Measurements from ENCODE around the gene TNNT2. TPM values are rescaled to one million over a fixed set of nuclear protein-coding genes. Genes with fewer than 3 reads are reported as not detected.

The TNNT2 gene
- total RNA-seq, 1 donor from 2014 or later = 3.9 TPM

- ATAC-seq = no peak
These were observed 21.2 kb downstream of the TNNT2 start for GRCh38 chr1:201356236-201356635.

DNA sequence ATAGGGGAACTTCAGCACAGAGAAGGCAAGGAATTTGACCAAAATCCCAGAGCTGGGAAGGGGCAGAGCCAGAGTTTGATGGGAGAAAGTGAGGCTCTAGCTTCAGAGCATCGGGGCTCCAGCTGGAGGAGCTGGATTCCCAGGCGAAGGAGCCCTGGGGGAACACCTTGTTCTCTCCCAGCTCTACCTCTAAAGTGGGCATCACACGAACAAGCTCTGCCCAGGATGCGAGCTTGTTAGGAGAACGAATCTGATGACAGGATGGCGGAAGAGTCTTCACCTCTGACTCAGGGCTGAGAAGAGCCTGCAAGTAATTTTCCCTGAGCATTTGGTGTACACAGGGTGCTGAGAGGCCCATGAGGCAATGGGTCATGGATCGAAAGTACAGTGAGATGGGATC lies 22.0 kb downstream of the TNNT2 start:
- ATAC-seq = no peak

GRCh38 chr1:201354901-201355295 lies 22.6 kb downstream of the TNNT2 start:
- ATAC-seq = peak; percentile 54

DNA sequence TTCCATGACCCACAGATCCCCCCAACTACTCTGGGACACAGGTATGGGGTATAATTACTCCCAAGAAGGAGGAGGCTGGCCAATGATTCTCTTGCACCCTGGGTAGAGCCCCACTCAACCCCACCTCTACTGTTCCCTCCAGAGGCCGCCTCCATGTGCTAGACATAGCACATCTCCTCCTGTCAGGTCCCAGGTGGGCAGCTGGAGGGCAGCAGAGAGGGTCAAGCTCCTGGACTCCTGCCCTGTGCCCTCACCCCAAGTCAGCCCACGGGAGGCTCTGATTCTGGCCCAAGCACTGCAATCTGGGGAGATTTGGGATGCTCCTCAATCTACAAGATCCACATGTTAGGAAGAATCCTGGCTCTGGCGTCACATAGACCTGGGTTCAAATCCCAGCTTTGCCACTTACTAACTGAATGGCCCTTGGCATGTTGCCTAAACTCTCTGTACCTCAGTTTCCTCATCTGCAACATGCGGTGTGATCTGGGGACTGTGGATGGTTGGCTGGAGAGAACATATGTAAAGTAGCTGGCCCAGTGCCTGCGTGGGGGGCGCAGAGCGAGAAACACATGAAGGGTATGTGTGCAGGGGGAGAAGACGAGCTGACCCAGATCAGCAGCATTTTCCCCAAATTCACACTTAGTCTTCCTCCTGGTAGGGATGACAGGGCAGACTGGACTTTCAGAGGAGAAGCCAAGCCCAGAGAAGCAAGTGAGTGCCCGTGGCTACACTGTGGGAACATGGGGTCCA lies 23.2 kb downstream of the TNNT2 start:
- no peak for ATAC-seq

DNA sequence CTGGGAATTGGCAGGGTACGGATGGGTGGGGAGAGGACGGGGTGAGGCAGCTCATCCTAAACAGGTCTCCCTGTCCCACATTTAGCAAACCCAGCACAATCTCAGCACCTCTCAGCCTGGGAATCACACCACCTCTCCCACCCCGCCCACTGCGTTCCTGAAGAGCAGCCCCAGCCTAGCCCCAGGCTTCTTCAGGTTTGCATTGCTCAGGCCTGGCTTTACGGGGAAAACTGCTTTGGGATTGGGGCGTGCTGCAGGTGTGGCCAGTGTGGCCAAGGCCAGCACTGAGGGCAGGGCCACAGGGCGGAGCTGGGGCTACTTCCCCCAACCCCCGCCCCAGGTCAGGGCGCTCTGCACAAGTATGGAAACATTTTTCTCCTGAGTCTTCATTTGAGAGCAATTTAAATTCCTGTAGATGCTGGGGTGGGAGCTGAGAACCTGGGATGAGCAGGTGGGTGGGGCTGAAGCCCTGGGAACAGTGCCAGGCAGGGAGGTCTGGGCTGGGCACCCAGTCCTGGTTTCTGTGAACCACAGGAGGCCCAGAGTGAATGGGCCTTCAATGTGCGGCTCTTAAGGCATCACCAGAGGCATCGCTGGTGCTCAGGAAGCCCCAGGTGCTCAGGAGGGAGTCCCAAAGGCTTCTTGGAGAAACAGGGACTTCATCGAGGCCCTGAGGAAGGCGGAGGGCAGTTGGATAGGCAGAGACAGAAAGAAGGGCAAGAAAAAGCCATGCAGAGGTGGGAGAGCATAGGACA lies 24.1 kb downstream of the TNNT2 start:
- peak; percentile 89 for ATAC-seq

GRCh38 chr1:201351617-201352016 lies 25.9 kb downstream of the TNNT2 start:
- ATAC-seq = no peak

- no peak for ATAC-seq
These were observed 26.6 kb downstream of the TNNT2 start for GRCh38 chr1:201350884-201351283.

- ATAC-seq = no peak
These were observed 27.1 kb downstream of the TNNT2 start for GRCh38 chr1:201350361-201350725.

GRCh38 chr1:201349092-201349491 lies 28.4 kb downstream of the TNNT2 start:
- ATAC-seq = no peak

- no peak for ATAC-seq
These were observed 29.3 kb downstream of the TNNT2 start for GRCh38 chr1:201348211-201348566.

GRCh38 chr1:201347498-201348210 lies 29.8 kb downstream of the TNNT2 start:
- ATAC-seq = no peak

- ATAC-seq = no peak
These were observed 30.5 kb downstream of the TNNT2 start for GRCh38 chr1:201346987-201347386.

DNA sequence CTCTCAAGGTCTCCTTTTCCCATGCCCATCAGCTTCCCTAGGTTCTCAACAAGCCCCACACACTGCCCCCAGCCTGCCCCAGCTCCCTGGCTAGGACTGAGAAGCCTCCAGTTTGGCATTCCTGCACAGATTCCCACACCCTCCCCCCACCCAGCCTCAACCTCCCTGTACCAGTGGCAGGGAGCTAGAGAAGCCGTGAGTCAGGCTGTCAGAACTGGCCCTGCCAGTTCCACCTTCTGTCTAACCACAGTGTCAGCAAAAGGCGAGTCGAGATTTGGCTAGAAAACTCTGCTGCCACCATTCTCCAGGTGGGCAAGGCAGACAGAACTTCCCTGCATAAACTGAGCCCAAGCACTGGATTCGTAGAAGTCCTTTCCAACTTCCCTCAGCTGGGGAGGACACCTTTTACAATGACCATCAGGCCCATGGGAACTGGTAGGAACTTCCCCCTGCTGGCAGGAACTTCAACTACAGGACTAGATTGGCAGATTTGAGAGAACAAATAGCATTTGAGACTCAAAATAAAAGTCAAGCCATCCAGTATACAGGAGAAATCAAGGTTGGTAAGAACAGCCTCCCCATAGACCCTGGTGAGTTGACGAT lies 31.0 kb downstream of the TNNT2 start:
- peak; percentile 74 for ATAC-seq

- no peak for ATAC-seq
These were observed 32.5 kb downstream of the TNNT2 start for GRCh38 chr1:201345081-201345355.

DNA sequence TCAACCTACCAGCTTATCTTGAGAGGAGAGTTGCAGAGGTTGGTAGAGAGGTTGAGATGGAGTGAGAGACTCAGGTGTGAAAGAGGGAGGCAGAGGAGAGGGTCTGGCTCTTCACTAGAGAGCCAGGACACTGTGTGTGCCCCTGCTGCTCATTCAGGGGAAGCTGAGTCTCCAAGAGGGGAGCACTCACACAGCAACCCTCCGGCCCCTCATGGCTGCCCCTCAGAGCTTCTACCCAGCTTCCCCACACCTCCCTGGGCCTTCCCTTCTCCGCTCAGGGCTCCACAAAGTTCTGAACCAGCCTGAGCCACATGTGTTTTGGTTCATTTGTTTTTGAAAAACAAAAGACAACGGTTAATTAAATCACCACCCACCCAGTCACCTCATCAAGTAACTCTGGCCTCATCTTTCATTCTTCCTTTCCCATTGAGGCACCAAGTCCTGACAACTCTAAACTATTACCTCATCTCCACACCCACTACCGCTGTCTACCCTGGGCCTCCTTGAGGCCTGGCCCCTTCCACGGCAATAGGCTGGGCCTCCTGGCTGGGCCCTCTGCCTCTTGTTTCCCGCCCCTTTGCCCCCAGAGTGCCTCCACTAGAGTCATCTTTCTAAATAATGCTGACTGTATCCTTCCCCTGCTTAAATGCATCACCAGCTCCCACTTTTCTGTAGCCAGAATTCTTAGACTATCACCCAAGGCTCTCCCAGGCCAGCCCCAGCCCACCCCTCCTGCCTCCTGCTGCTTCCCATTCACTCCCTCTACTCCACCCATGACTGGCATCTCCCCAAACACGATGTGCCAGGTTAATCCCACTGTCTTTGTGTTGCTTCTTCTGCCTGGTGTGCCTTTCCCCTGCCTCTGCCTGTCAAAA lies 33.0 kb downstream of the TNNT2 start:
- ATAC-seq = peak; percentile 82

- ATAC-seq = no peak
These were observed 36.1 kb downstream of the TNNT2 start for GRCh38 chr1:201341377-201341776.

DNA sequence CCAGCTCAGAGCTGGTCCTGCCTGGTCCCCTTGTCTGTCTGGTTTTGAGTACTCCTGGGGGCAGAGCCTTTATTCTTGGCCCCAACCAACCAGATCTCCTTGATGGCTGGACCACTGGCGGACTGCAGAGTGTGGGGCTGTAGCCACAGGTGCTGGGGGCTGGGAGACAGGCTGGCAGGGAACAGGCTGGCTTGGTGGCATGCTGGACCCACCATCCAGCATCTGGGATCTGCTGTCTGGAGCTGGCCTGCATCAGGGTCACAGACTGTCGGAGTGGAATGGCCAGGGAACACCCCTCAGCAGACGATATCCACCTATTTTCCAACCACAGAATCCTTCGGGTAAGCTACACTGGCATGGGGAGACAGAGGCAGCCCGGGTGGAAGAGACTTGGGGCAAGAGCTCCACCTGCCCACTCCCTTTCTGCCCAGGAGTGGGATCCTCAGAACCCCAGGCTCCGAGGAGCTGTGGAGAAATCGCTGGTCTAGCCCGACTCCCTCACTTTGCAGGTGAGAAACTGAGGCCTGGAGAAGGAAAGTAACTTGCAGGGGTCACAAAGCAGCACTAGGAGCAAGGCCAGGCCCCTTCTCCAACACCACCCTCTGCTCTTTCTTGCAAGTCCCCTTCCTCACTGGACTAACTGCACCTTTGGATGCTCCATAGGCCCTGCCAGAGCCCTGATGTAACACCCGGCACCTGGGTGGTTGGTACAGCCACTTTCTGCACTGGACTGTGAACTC lies 40.6 kb downstream of the TNNT2 start:
- peak; percentile 20 for ATAC-seq

- no peak for ATAC-seq
These were observed 41.6 kb downstream of the TNNT2 start for GRCh38 chr1:201335901-201336300.

DNA sequence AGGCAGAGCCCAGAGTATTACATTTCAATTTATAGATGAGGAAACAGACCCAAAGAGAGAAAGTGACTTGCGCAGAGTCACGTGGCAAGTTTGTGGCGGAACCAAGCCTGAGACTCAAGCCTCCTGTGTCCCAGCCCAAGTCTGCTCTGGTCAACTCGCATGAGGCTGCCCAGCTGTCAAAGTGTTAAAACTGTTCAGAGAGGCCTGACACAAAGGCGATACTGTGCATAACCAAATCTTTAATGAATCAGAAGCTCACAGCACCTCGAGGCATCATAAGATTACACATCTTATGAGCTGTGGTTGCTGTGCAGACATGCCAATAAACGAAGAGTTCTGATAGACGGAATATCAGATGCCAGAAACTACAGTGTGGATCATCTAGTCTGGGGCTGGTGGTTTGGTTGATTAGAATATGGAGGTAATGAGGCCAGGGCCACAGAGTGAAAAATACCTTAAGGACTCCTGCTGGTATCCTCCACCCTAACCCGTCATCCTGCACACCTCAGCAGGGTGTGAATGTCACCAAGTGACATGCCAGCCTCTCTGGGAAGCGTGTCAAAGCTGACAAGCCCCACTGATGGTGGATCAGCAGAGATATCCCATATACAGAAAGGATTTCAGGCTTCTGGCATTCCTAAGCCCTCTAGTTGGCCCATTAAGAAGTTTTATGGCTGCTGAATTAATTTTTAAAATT lies 42.2 kb downstream of the TNNT2 start:
- ATAC-seq = peak; percentile 64

DNA sequence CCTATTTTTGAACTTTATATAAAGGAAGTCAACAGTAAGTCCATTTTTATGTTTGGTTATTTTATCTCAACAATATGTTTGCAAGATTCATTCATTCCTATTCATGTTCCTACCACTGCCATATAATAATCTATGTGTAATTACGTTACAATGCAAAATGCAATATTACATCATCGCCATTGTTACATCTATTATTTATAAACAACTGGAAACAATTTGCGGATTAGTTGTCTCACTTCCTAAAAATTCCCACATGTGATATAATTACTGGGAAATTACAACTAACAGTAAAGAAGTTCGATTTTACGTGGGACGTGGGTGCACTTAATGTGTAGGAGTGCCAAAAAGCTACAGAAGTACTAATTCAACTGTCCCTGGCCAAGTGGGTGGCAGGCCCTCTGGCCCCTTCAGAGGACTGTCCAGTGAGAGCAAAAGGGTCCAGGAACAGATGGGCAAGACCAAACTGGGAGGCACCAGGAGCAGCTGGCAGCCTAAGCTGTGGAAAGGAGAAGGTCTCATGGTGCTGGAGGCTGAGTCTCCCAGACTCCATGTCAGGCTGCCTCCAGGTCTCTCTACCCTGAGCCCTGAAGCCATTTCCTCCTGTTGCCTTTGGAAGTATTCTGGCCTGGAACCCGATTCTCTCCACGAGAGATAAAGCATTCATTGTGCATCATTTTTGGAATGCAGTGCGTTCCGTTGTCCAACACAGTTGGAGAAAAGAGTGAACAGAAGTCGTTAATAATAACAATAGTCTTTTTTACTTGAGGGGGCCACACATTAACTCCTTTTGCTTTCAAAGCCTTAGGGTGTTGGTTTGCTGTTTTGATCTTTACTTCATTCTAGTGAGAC lies 42.9 kb downstream of the TNNT2 start:
- peak; percentile 2 for ATAC-seq
